PC-3 (cell line): ENCODE results near the gene PRKAG3. TPM values are rescaled to one million over a fixed set of nuclear protein-coding genes. Genes with fewer than 3 reads are reported as not detected.

Source experiments
- ATAC-seq: fragments of 200-7000 bp; cut with Tn5 transposase; 2 replicates; pipeline ENCODE4 v1.9.1; 2020; ENCODE audit warnings: mild to moderate bottlenecking, moderate library complexity
- BruUV-seq: library from RNA; stranded (reverse); fragments of 400-500 nt; replicated peaks from 2 replicates; lab custom pipeline; 2021; lab: Mats Ljungman, UMichigan
- CTCF ChIA-PET: fragments of 300-600 bp; sonication (Branson Sonifier 250); formaldehyde crosslinking; loops from one replicate; lab custom pipeline; 2022; ENCODE audit warnings: antibody characterized with exemption; lab: Charles Lee
- POLR2A ChIA-PET: fragments of 300-600 bp; sonication (Branson Sonifier 250); formaldehyde crosslinking; loops from one replicate; lab custom pipeline; 2022; ENCODE audit warnings: antibody characterized with exemption; ENCODE audit not compliant: unreplicated experiment; lab: Charles Lee
- DNase-seq: peaks from one replicate; pipeline ENCODE4 v3.0.0-alpha.2; 2015
- H2AFZ ChIP-seq: fragments of 300-600 bp; sonication (generic); 2 replicates; pipeline ENCODE4 v1.6.0; 2016; ENCODE audit warnings: antibody characterized with exemption, low read length
- H3F3A ChIP-seq: fragments of 300-600 bp; sonication (generic); one replicate; pipeline ENCODE4 v1.6.0; 2017; ENCODE audit warnings: antibody characterized with exemption, low read length, control low read depth, mild to moderate bottlenecking; ENCODE audit not compliant: unreplicated experiment
- H3K27ac ChIP-seq: fragments of 300-600 bp; sonication (generic); 2 replicates; pipeline ENCODE4 v1.5.1; 2016; ENCODE audit warnings: mild to moderate bottlenecking, low read length
- H3K27me3 ChIP-seq: fragments of 300-600 bp; sonication (generic); 2 replicates; pipeline ENCODE4 v1.6.1; 2016; ENCODE audit warnings: low read length, mixed read lengths
- H3K36me3 ChIP-seq: fragments of 300-600 bp; sonication (generic); 2 replicates; pipeline ENCODE4 v1.6.1; 2016; ENCODE audit warnings: low read depth, mixed run types, low read length, mixed read lengths
- H3K4me1 ChIP-seq: fragments of 300-600 bp; sonication (generic); 2 replicates; pipeline ENCODE4 v1.5.1; 2016; ENCODE audit warnings: low read length; ENCODE audit not compliant: insufficient read depth
- H3K4me2 ChIP-seq: fragments of 300-600 bp; sonication (generic); 2 replicates; pipeline ENCODE4 v1.6.0; 2016; ENCODE audit warnings: low read length
- H3K4me3 ChIP-seq: fragments of 300-600 bp; sonication (generic); 2 replicates; pipeline ENCODE4 v1.5.1; 2016; ENCODE audit warnings: mild to moderate bottlenecking, low read length, mixed read lengths
- H3K79me2 ChIP-seq: fragments of 300-600 bp; sonication (generic); 2 replicates; pipeline ENCODE4 v1.6.1; 2017; ENCODE audit warnings: low read length, mixed read lengths
- H3K9ac ChIP-seq: fragments of 300-600 bp; sonication (generic); 2 replicates; pipeline ENCODE4 v1.6.0; 2016; ENCODE audit warnings: mild to moderate bottlenecking, low read length
- H3K9me2 ChIP-seq: fragments of 300-600 bp; sonication (generic); replicated peaks from 2 replicates; pipeline ENCODE4 v1.6.1; 2016; ENCODE audit warnings: mixed run types, low read length, mixed read lengths
- H3K9me3 ChIP-seq: fragments of 300-600 bp; sonication (generic); 2 replicates; pipeline ENCODE4 v1.6.1; 2016; ENCODE audit warnings: low read length, mixed read lengths
- H4K20me1 ChIP-seq: fragments of 300-600 bp; sonication (generic); 2 replicates; pipeline ENCODE4 v1.6.1; 2016; ENCODE audit warnings: low read length, mixed read lengths
- EZH2 ChIP-seq: fragments of 300-600 bp; sonication (generic); IDR thresholded peaks from one replicate; pipeline ENCODE4 v1.6.1; 2017; ENCODE audit warnings: antibody characterized with exemption, mild to moderate bottlenecking, low read length; ENCODE audit not compliant: unreplicated experiment
- EZH2phosphoT487 ChIP-seq: fragments of 300-600 bp; sonication (generic); IDR thresholded peaks from 2 replicates; pipeline ENCODE4 v1.6.1; 2018; ENCODE audit warnings: mild to moderate bottlenecking, antibody characterized with exemption, low read length, borderline replicate concordance
- intact Hi-C: fragments of 100-400 bp; cut with micrococcal nuclease; formaldehyde crosslinking; loops from 2 replicates; pipeline ENCODE4 v1.9.0; 2023
- total RNA-seq: library from RNA; depleted of rRNA; stranded (reverse); fragments of >200 nt; gene quantifications from 2 replicates; pipeline ENCODE4 v1.2.3, GENCODE V29; 2014
- TF ChIP-seq, protein P1 (sequence below): fragments of 300-600 bp; sonication (generic); conservative IDR thresholded peaks from 2 replicates; pipeline ENCODE4 v1.5.1; 2017; ENCODE audit warnings: antibody characterized with exemption, low read depth, mild to moderate bottlenecking, low read length

The PRKAG3 gene
- total RNA-seq, 1 experiment from 2014 or later = not detected

DNA sequence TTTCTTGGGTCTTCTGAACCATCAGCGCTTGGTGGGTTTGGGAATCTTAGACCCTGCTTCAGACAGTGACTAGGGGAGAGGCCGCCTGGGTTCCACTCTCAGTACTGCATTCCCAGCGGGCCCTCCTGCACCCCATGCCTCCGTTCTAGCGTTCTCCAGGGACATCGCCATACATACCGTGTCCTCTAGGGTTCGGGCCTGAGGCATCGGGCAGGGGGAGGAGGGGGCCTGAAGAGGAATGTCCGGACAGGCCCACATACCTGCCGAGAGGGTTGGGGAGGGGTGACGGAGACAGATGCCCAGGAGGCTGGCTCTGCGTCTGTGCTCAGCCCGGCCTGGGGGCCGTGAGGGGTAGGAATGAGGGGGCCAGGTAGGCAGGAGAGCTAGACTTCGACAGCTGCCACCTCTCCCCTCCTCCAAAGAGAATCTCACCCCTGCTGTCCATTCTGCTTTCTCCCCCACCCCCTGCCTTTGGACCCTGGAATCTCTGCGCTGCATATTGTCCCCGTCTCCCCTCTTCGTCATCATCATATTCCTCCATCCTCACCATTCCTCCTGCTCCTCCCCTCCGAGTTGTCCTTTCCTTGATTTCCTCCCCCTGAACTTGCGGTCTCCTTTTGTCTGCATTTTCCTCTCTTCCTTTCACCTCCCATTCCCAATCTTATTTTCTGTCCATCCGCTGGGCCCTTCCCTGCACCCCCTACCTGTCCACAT, 41.2 kb upstream of the PRKAG3 start:
- Histone ChIP-seq H3K4me2 (no peak overlapping the region), H3K9ac (no peak overlapping the region), H3K27ac (no peak overlapping the region), H3K4me1 (no peaks in the 10 kb centered on the region), H3K9me2 (no peaks in the 10 kb centered on the region), H3K27me3 (no peaks in the 10 kb centered on the region; the same call in 1 of the 2 replicates), H2AFZ (no peak overlapping the region), H3F3A (no peaks in the 10 kb centered on the region), H3K79me2 (no peaks in the 10 kb centered on the region), H4K20me1 (no peaks in the 10 kb centered on the region), H3K9me3 (no peaks in the 10 kb centered on the region), H3K4me3 (no peak overlapping the region), H3K36me3 (no peaks in the 10 kb centered on the region)
- ATAC-seq (no peak), DNase-seq (no peak)
- BruUV-seq = no TSS peak
- intact Hi-C loops = no loop called here
- TF ChIP-seq, protein P1, sequence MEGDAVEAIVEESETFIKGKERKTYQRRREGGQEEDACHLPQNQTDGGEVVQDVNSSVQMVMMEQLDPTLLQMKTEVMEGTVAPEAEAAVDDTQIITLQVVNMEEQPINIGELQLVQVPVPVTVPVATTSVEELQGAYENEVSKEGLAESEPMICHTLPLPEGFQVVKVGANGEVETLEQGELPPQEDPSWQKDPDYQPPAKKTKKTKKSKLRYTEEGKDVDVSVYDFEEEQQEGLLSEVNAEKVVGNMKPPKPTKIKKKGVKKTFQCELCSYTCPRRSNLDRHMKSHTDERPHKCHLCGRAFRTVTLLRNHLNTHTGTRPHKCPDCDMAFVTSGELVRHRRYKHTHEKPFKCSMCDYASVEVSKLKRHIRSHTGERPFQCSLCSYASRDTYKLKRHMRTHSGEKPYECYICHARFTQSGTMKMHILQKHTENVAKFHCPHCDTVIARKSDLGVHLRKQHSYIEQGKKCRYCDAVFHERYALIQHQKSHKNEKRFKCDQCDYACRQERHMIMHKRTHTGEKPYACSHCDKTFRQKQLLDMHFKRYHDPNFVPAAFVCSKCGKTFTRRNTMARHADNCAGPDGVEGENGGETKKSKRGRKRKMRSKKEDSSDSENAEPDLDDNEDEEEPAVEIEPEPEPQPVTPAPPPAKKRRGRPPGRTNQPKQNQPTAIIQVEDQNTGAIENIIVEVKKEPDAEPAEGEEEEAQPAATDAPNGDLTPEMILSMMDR = no peak
- no peak for TF ChIP-seq EZH2phosphoT487
- TF ChIP-seq EZH2 = no peak
- ChIA-PET POLR2A (no interaction called here), CTCF (interaction anchor here (0.5 kb wide), 1 partner anchor 15 kb away, joined by 3 read pairs; no protein-coding TSS in a partner anchor)

GRCh38 chr2:218871345-218872302, 40.0 kb upstream of the PRKAG3 start:
- TF ChIP-seq EZH2 (no peak), EZH2phosphoT487 (no peak)
- TF ChIP-seq, protein P1 = no peak
- no peak for ATAC-seq
- Histone ChIP-seq H2AFZ (no peak overlapping the region), H3K27ac (no peak overlapping the region), H3K9ac (no peak overlapping the region), H4K20me1 (no peaks in the 10 kb centered on the region), H3K36me3 (no peaks in the 10 kb centered on the region), H3F3A (no peaks in the 10 kb centered on the region), H3K4me1 (no peaks in the 10 kb centered on the region), H3K4me2 (no peak overlapping the region), H3K4me3 (no peak overlapping the region), H3K79me2 (no peaks in the 10 kb centered on the region), H3K27me3 (no peaks in the 10 kb centered on the region; the same call in 1 of the 2 replicates), H3K9me2 (no peaks in the 10 kb centered on the region), H3K9me3 (no peaks in the 10 kb centered on the region)
- intact Hi-C loops = no loop called here
- CTCF ChIA-PET = interaction anchor here (0.5 kb wide), 1 partner anchor 16 kb away, joined by 3 read pairs; no protein-coding TSS in a partner anchor
- DNase-seq = no peak
- POLR2A ChIA-PET = no interaction called here
- no TSS peak for BruUV-seq
